Measurements from ENCODE around the gene PTP4A1. TPM values are rescaled to one million over a fixed set of nuclear protein-coding genes. Genes with fewer than 3 reads are reported as not detected.
"Not testable (repeated sequence)": the region's sequence is repeated elsewhere in the genome, so short reads cannot be mapped to it uniquely, and the experiment has no call there.

Gene PTP4A1
- total and polyA plus RNA-seq, 2 experiments from 2014 or later: 24.9 to 133 TPM

DNA sequence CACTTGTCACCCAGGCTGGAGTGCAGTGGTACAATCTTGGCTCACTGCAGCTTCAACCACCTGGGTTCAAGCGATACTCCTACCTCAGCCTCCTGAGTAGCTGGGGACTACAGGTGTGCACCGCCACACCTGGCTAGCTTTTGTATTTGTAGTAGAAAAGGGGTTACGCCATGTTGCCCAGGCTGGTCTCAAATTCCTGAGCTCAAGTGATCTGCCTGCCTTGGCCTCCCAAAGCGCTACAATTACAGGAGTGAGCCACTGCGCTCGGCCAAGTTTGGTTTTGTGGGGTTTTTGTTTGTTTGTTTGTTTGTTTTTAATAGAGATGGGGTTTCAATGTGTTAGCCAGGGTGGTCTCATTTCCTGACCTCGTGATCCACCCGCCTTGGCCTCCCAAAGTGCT, 12.3 kb downstream of the PTP4A1 start:
- Histone ChIP-seq H3K9ac (no peak overlapping the region), H3K79me2 (ENCODE audit: insufficient read depth) (peaks cover 16% of the 10 kb centered on the region), H3K4me3 (no peak overlapping the region), H3K9me3 (ENCODE audit: low read depth) (no peaks in the 10 kb centered on the region), H3K27ac (no peak overlapping the region), H3F3A (ENCODE audit: insufficient read depth) (peaks cover 68% of the 10 kb centered on the region), H3K4me2 (ENCODE audit: unreplicated experiment) (no peak overlapping the region), H3K36me3 (ENCODE audit: low read depth) (peaks cover 41% of the 10 kb centered on the region), H3K4me1 (ENCODE audit: insufficient read depth) (no peaks in the 10 kb centered on the region), H4K20me1 (ENCODE audit: insufficient read depth) (no peaks in the 10 kb centered on the region; the same call in 1 of the 2 replicates), H3K9me2 (ENCODE audit: insufficient read depth) (no peaks in the 10 kb centered on the region), H2AFZ (no peak overlapping the region), H3K27me3 (replicated peaks; ENCODE audit: insufficient read depth) (no peaks in the 10 kb centered on the region)
- 97 to 99% methylated on average over 8 of the region's 8 CpGs for WGBS, 2 experiments (ENCODE audit: low coverage in 1 of 2, low lambda C conversion rate in 2 of 2, missing lambda C conversion rate in 2 of 2)
- TF ChIP-seq EZH2 (IDR thresholded peaks at IDR 0.05; ENCODE audit: insufficient read depth, poor library complexity, severe bottlenecking): no peak
- no peak for TF ChIP-seq EZH2phosphoT487 (IDR thresholded peaks at IDR 0.05; ENCODE audit: insufficient read depth, low read depth)
- in situ Hi-C loops (cut with MboI): no loop called here
- DNase-seq: no peak

DNA sequence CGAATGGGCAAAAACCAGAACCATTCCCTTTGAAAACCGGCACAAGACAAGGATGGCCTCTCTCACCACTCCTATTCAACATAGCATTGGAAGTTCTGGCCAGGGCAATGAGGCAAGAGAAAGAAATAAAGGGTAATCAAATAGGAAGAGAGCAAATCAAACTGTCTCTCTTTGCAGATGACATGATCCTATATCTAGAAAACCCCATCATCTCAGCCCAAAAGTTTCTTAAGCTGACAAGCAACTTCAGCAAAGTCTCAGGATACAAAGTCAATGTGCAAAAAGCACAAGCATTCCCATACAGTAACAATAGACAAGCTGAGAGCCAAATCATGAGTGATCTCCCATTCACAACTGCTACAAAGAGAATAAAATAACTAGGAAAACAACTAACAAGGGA, 13.4 kb downstream of the PTP4A1 start:
- H3K4me1 ChIP-seq (ENCODE audit: insufficient read depth); in situ Hi-C loops (cut with MboI); H2AFZ ChIP-seq; H3K9me3 ChIP-seq (ENCODE audit: low read depth); H3K27me3 ChIP-seq (replicated peaks; ENCODE audit: insufficient read depth); H3K9ac ChIP-seq; DNase-seq; H3K4me3 ChIP-seq; H3K27ac ChIP-seq; H3K9me2 ChIP-seq (ENCODE audit: insufficient read depth); H3K79me2 ChIP-seq (ENCODE audit: insufficient read depth); H3K4me2 ChIP-seq (ENCODE audit: unreplicated experiment); H4K20me1 ChIP-seq (ENCODE audit: insufficient read depth): not testable (repeated sequence)
- Histone ChIP-seq H3F3A (ENCODE audit: insufficient read depth) (peaks cover 57% of the 10 kb centered on the region), H3K36me3 (ENCODE audit: low read depth) (peaks cover 30% of the 10 kb centered on the region)
- 98 to 100% methylated on average over 2 of the region's 2 CpGs for WGBS, 2 experiments (ENCODE audit: low coverage in 1 of 2, low lambda C conversion rate in 2 of 2, missing lambda C conversion rate in 2 of 2)

DNA sequence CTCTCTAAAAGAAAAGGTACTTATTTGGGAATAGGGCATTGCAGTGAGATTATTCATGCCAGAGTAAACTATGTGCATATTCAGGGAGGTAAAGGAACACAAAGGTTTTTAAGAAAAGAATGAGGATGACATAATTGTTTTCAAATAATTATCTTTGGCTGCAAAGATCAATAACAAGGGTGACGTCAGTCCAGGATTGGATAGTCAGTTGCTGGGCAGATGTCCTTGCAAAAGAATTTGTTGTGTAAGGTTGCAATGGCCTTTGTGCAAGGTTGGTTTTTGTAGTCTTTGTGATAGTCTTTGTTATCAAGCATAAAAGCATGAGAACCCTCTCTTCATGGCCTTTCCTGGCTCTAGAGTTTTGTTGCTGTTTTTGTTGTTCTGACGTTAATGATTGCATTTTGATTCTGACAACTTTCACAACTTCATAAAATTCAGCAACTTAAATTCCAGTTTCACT, 17.7 kb downstream of the PTP4A1 start:
- in situ Hi-C loops (cut with MboI): no loop called here
- no peak overlapping the region for H3K4me3 ChIP-seq
- WGBS, 2 experiments (ENCODE audit: low coverage in 1 of 2, low lambda C conversion rate in 2 of 2, missing lambda C conversion rate in 2 of 2): 26 to 44% methylated on average over 2 of the region's 2 CpGs
- peak; percentile 39 for DNase-seq
- H3F3A ChIP-seq (ENCODE audit: insufficient read depth): peaks cover 15% of the 10 kb centered on the region
- no peaks in the 10 kb centered on the region for H3K36me3 ChIP-seq (ENCODE audit: low read depth)
- H4K20me1 ChIP-seq (ENCODE audit: insufficient read depth): no peaks in the 10 kb centered on the region
- no peaks in the 10 kb centered on the region for H3K79me2 ChIP-seq (ENCODE audit: insufficient read depth)
- no peak for TF ChIP-seq EZH2phosphoT487 (IDR thresholded peaks at IDR 0.05; ENCODE audit: insufficient read depth, low read depth)
- no peak for TF ChIP-seq EZH2 (IDR thresholded peaks at IDR 0.05; ENCODE audit: insufficient read depth, poor library complexity, severe bottlenecking)
- no peak overlapping the region for H3K4me2 ChIP-seq (ENCODE audit: unreplicated experiment)
- H3K27me3 ChIP-seq (replicated peaks; ENCODE audit: insufficient read depth): no peaks in the 10 kb centered on the region
- no peak overlapping the region for H3K27ac ChIP-seq
- no peaks in the 10 kb centered on the region for H3K9me3 ChIP-seq (ENCODE audit: low read depth)
- no peak overlapping the region for H2AFZ ChIP-seq
- H3K4me1 ChIP-seq (ENCODE audit: insufficient read depth): no peaks in the 10 kb centered on the region
- no peak overlapping the region for H3K9ac ChIP-seq
- H3K9me2 ChIP-seq (ENCODE audit: insufficient read depth): no peaks in the 10 kb centered on the region

DNA sequence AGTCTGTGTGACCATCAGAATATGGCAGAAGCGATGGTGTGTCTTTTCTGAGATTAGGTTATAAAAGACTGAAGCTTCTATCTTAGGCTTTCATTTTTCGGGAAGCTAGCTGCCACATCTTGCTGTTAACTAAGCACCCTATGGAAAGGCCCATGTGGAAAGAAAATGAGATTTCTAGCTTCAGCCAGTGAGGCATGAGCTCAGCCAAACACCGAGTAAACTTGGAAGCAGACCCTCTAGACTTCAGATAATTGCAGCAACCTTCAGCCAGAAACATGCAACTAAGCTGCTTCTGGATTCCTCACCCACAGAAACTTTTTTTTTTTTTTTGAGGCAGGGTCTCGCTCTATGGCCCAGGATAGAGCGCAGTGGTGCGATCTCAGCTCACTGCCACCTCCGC, 20.6 kb downstream of the PTP4A1 start:
- H3K36me3 ChIP-seq (ENCODE audit: low read depth): no peaks in the 10 kb centered on the region
- H3K79me2 ChIP-seq (ENCODE audit: insufficient read depth): no peaks in the 10 kb centered on the region
- H2AFZ ChIP-seq: no peak overlapping the region
- TF ChIP-seq EZH2 (IDR thresholded peaks at IDR 0.05; ENCODE audit: insufficient read depth, poor library complexity, severe bottlenecking) (no peak), EZH2phosphoT487 (IDR thresholded peaks at IDR 0.05; ENCODE audit: insufficient read depth, low read depth) (no peak)
- WGBS, 2 experiments (ENCODE audit: low coverage in 1 of 2, low lambda C conversion rate in 2 of 2, missing lambda C conversion rate in 2 of 2): 82% methylated on average over 7 of the region's 7 CpGs
- H3K4me1 ChIP-seq (ENCODE audit: insufficient read depth): peaks cover 4% of the 10 kb centered on the region; the same call in 1 of the 2 replicates
- no peaks in the 10 kb centered on the region for H3F3A ChIP-seq (ENCODE audit: insufficient read depth)
- H3K9me3 ChIP-seq (ENCODE audit: low read depth): no peaks in the 10 kb centered on the region
- no peak overlapping the region for H3K4me2 ChIP-seq (ENCODE audit: unreplicated experiment)
- H3K9ac ChIP-seq: no peak overlapping the region
- no peaks in the 10 kb centered on the region for H3K27me3 ChIP-seq (replicated peaks; ENCODE audit: insufficient read depth)
- H3K9me2 ChIP-seq (ENCODE audit: insufficient read depth): no peaks in the 10 kb centered on the region
- no peak for DNase-seq
- in situ Hi-C loops (cut with MboI): no loop called here
- no peak overlapping the region for H3K27ac ChIP-seq
- H4K20me1 ChIP-seq (ENCODE audit: insufficient read depth): no peaks in the 10 kb centered on the region
- no peak overlapping the region for H3K4me3 ChIP-seq

Measured in GM23248 (cell line).